ENCODE results near the gene YIF1A.

YIF1A gene

GRCh38 chr11:66311965-66312548 lies 23.1 kb upstream of the YIF1A start (continued):
- TF ChIP-seq ZNF473 (tag by site-specific recombination; IDR thresholded peaks at IDR 0.05), result no peak
- peak; percentile 83 for TF ChIP-seq PATZ1 (tag by site-specific recombination; IDR thresholded peaks at IDR 0.05)
- TF ChIP-seq, protein P1, sequence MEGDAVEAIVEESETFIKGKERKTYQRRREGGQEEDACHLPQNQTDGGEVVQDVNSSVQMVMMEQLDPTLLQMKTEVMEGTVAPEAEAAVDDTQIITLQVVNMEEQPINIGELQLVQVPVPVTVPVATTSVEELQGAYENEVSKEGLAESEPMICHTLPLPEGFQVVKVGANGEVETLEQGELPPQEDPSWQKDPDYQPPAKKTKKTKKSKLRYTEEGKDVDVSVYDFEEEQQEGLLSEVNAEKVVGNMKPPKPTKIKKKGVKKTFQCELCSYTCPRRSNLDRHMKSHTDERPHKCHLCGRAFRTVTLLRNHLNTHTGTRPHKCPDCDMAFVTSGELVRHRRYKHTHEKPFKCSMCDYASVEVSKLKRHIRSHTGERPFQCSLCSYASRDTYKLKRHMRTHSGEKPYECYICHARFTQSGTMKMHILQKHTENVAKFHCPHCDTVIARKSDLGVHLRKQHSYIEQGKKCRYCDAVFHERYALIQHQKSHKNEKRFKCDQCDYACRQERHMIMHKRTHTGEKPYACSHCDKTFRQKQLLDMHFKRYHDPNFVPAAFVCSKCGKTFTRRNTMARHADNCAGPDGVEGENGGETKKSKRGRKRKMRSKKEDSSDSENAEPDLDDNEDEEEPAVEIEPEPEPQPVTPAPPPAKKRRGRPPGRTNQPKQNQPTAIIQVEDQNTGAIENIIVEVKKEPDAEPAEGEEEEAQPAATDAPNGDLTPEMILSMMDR (tag by site-specific recombination; IDR thresholded peaks at IDR 0.05), result peak; percentile 81
- no peak for TF ChIP-seq ZNF530 (tag by site-specific recombination; IDR thresholded peaks at IDR 0.05; ENCODE audit: low read depth)
- no peak for TF ChIP-seq ZNF391 (tag by site-specific recombination; IDR thresholded peaks at IDR 0.05; ENCODE audit: borderline replicate concordance, low read depth)
- peak; percentile 53 for TF ChIP-seq ZBTB26 (tag by site-specific recombination; optimal IDR thresholded peaks at IDR 0.05)
- TF ChIP-seq ZNF521 (tag by site-specific recombination; IDR thresholded peaks at IDR 0.05), result no peak
- TF ChIP-seq KLF8 (tag by site-specific recombination; IDR thresholded peaks at IDR 0.05), result peak; percentile 63
- peak; percentile 78 for TF ChIP-seq KLF16 (tag by site-specific recombination; IDR thresholded peaks at IDR 0.05)
- TF ChIP-seq PBX3 (CRISPR knock-in tag; IDR thresholded peaks at IDR 0.05), result no peak
- no peak for TF ChIP-seq YY1 (tag by site-specific recombination; IDR thresholded peaks at IDR 0.05)
- TF ChIP-seq ZNF785 (tag by site-specific recombination; IDR thresholded peaks at IDR 0.05), result no peak
- no peak for TF ChIP-seq MYNN (tag by site-specific recombination; IDR thresholded peaks at IDR 0.05; ENCODE audit: borderline replicate concordance)
- no peak for TF ChIP-seq ZNF169 (tag by site-specific recombination; IDR thresholded peaks at IDR 0.05)
- peak; percentile 99 for TF ChIP-seq ZFHX2 (tag by site-specific recombination; conservative IDR thresholded peaks at IDR 0.05)
- TF ChIP-seq ZNF555 (tag by site-specific recombination; conservative IDR thresholded peaks at IDR 0.05), result no peak
- TF ChIP-seq ZIC2 (tag by site-specific recombination; IDR thresholded peaks at IDR 0.05), result no peak
- no peak for TF ChIP-seq ELK4 (IDR thresholded peaks at IDR 0.05; ENCODE audit: borderline replicate concordance, low read depth, low read length)
- TF ChIP-seq ZNF692 (tag by site-specific recombination; IDR thresholded peaks at IDR 0.05), result peak; percentile 65
- TF ChIP-seq, protein P2, sequence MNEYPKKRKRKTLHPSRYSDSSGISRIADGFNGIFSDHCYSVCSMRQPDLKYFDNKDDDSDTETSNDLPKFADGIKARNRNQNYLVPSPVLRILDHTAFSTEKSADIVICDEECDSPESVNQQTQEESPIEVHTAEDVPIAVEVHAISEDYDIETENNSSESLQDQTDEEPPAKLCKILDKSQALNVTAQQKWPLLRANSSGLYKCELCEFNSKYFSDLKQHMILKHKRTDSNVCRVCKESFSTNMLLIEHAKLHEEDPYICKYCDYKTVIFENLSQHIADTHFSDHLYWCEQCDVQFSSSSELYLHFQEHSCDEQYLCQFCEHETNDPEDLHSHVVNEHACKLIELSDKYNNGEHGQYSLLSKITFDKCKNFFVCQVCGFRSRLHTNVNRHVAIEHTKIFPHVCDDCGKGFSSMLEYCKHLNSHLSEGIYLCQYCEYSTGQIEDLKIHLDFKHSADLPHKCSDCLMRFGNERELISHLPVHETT (tag by site-specific recombination; IDR thresholded peaks at IDR 0.05), result no peak
- no peak for TF ChIP-seq MEIS1 (CRISPR knock-in tag; IDR thresholded peaks at IDR 0.05; ENCODE audit: borderline replicate concordance)
- peak; percentile 84 for TF ChIP-seq SP2 (tag by site-specific recombination; IDR thresholded peaks at IDR 0.05)
- peak; percentile 68 for TF ChIP-seq ZNF777 (tag by site-specific recombination; IDR thresholded peaks at IDR 0.05; ENCODE audit: borderline replicate concordance)
- peak; percentile 29; the same call in 1 of the 2 replicates for TF ChIP-seq ZBTB6 (tag by site-specific recombination; IDR thresholded peaks at IDR 0.05)
- peak; percentile 88 for TF ChIP-seq ZEB2 (tag by site-specific recombination; IDR thresholded peaks at IDR 0.05)

All from HEK293 (cell line).